CD14-positive monocyte (primary cell): ENCODE measurements around the gene MATN4. TPM values are rescaled to one million over a fixed set of nuclear protein-coding genes. Genes with fewer than 3 reads are reported as not detected.
A peak's percentile ranks its signal among the peaks of the same experiment; 100 is the strongest.

ENCODE experiments used
- DNase-seq, 3 donors: peaks; one replicate each; pipeline ENCODE4 v3.0.0-alpha.2; 2011 to 2022
- H2AFZ ChIP-seq: 2 replicates; pipeline ENCODE4 v1.6.0; 2012; ENCODE audit warnings: mild to moderate bottlenecking, low read depth, low read length, inconsistent platforms; ENCODE audit not compliant: insufficient read depth, poor library complexity, severe bottlenecking
- H3K27ac ChIP-seq, 2 donors: 1 replicate in 1 of 2; 2 replicates in 1 of 2; pipeline ENCODE4 v1.5.1; 2012 to 2013; ENCODE audit warnings: low read length in 2 of 2, control low read depth in 1 of 2, inconsistent platforms in 1 of 2, low read depth in 1 of 2, mild to moderate bottlenecking in 1 of 2
- H3K27me3 ChIP-seq, 2 donors: one replicate each; pipeline versions ENCODE4 v1.6.0 to v1.6.1; 2011 to 2013; ENCODE audit warnings: low read length in 2 of 2; ENCODE audit not compliant: control insufficient read depth in 2 of 2, insufficient read depth in 2 of 2
- H3K36me3 ChIP-seq, 2 donors: replicated peaks in 1 of 2; 1 replicate in 1 of 2; 2 replicates in 1 of 2; pipeline versions ENCODE4 v1.5.1 to v1.6.1; 2012 to 2013; ENCODE audit warnings: low read length in 2 of 2, control low read depth in 1 of 2, inconsistent platforms in 1 of 2, mild to moderate bottlenecking in 1 of 2; ENCODE audit not compliant: insufficient read depth in 2 of 2, control insufficient read depth in 1 of 2
- H3K4me1 ChIP-seq, 2 donors: 1 replicate in 1 of 2; 2 replicates in 1 of 2; pipeline versions ENCODE4 v1.5.1 to v1.6.1; 2012 to 2013; ENCODE audit warnings: low read length in 2 of 2, control low read depth in 1 of 2, inconsistent platforms in 1 of 2, mild to moderate bottlenecking in 1 of 2, moderate library complexity in 1 of 2; ENCODE audit not compliant: insufficient read depth in 2 of 2, control insufficient read depth in 1 of 2
- H3K4me2 ChIP-seq: replicated peaks from 2 replicates; pipeline ENCODE3; 2012; ENCODE audit warnings: low read length, moderate library complexity, mild to moderate bottlenecking; ENCODE audit not compliant: poor library complexity, severe bottlenecking; ENCODE audit errors: extremely low read depth
- H3K4me3 ChIP-seq, 3 experiments: fragments of 200-600 bp in 1 of 3; sonication (generic) in 1 of 3; replicated peaks in 1 of 3; 1 replicate in 2 of 3; 2 replicates in 1 of 3; pipeline ENCODE4 v1.5.1; 2011 to 2013; ENCODE audit warnings: low read length in 3 of 3, mild to moderate bottlenecking in 3 of 3, control low read depth in 2 of 3, low read depth in 2 of 3, inconsistent platforms in 1 of 3, moderate library complexity in 1 of 3
- H3K79me2 ChIP-seq: 2 replicates; pipeline ENCODE4 v1.6.0; 2012; ENCODE audit warnings: mild to moderate bottlenecking, control low read depth, inconsistent platforms, low read length, moderate library complexity; ENCODE audit not compliant: insufficient read depth
- H3K9ac ChIP-seq: 2 replicates; pipeline ENCODE4 v1.6.0; 2017; ENCODE audit warnings: low read length, mild to moderate bottlenecking; ENCODE audit not compliant: insufficient read depth, poor library complexity, severe bottlenecking
- H3K9me3 ChIP-seq, 2 donors: replicated peaks in 1 of 2; 1 replicate in 1 of 2; 2 replicates in 1 of 2; pipeline versions ENCODE4 v1.5.1 to v1.6.1; 2012 to 2013; ENCODE audit warnings: low read length in 2 of 2, control low read depth in 1 of 2; ENCODE audit not compliant: control insufficient read depth in 1 of 2, insufficient read depth in 1 of 2
- H4K20me1 ChIP-seq: 2 replicates; pipeline ENCODE4 v1.6.0; 2012; ENCODE audit warnings: mild to moderate bottlenecking, low read length, control low read depth, moderate library complexity; ENCODE audit not compliant: insufficient read depth
- H3K27ac Mint-ChIP-seq, 7 donors: one replicate each; pipeline ENCODE4 v1.8.0; 2020; ENCODE audit warnings: mild to moderate bottlenecking in 7 of 7, mixed read lengths in 7 of 7, moderate library complexity in 6 of 7, inconsistent platforms in 2 of 7
- H3K27me3 Mint-ChIP-seq, 3 donors: one replicate each; pipeline ENCODE4 v1.8.0; 2021 to 2022; ENCODE audit warnings: low read depth in 3 of 3, mild to moderate bottlenecking in 3 of 3, mixed read lengths in 3 of 3, moderate library complexity in 3 of 3, inconsistent platforms in 1 of 3
- H3K36me3 Mint-ChIP-seq, 2 donors: one replicate each; pipeline ENCODE4 v1.8.0; 2020; ENCODE audit warnings: mixed read lengths in 2 of 2, inconsistent platforms in 1 of 2, mild to moderate bottlenecking in 1 of 2
- H3K4me1 Mint-ChIP-seq: one replicate; pipeline ENCODE4 v1.8.0; 2020; ENCODE audit warnings: mild to moderate bottlenecking, mixed read lengths
- H3K4me3 Mint-ChIP-seq, 2 donors: one replicate each; pipeline ENCODE4 v1.8.0; 2020; ENCODE audit warnings: mild to moderate bottlenecking in 2 of 2, mixed read lengths in 2 of 2, moderate library complexity in 1 of 2
- H3K9me3 Mint-ChIP-seq, 7 donors: one replicate each; pipeline ENCODE4 v1.8.0; 2020 to 2022; ENCODE audit warnings: mixed read lengths in 7 of 7, mild to moderate bottlenecking in 6 of 7, moderate library complexity in 6 of 7, inconsistent platforms in 2 of 7
- CTCF ChIP-seq: fragments of 200-600 bp; IDR thresholded peaks from one replicate; pipeline ENCODE4 v1.8.0; 2022; ENCODE audit warnings: antibody characterized with exemption, mild to moderate bottlenecking
- WGBS: methylation state at CpG from one replicate; pipeline ENCODE4 v1.1.5; 2013; ENCODE audit warnings: missing lambda C conversion rate; ENCODE audit not compliant: insufficient coverage; 5-methylcytosine and 5-hydroxymethylcytosine counted together
- intact Hi-C, 2 donors: fragments of 100-400 bp; cut with micrococcal nuclease; formaldehyde crosslinking; loops; one replicate each; pipeline versions ENCODE4 v1.15.0 to v1.15.1; 2023
- polyA plus RNA-seq, 3 donors: library from polyadenylated mRNA; depleted of rRNA in 1 of 3; unstranded in 2 of 3; stranded (reverse) in 1 of 3; fragments of 300-500 nt in 2 of 3; fragments of >200 nt in 1 of 3; fragmentation: Illumina TruSeq in 2 of 3; gene quantifications; 1 replicate in 2 of 3; 2 replicates in 1 of 3; pipeline ENCODE4 v1.2.3, GENCODE V29; 2012 to 2021

The MATN4 gene
- polyA plus RNA-seq, 3 donors = not detected

DNA sequence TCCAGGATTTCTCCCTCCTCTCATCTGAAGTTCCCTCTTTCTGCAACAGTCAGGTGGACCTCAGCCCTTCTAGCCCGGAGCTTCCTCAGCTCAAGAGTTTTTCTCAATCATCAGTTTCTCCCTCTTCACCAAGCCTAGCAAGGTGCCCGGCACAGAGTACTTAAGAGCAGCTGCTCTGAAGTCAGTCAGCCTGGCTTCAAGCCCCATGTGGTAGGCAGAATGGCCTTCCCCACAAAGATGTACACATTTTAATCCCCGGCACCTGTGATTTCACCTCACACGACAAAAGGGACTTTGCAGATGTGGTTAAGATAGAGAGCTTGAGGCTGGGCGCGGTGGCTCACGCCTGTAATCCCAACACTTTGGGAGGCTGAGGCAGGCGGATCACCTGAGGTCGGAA, 16.6 kb downstream of the MATN4 start:
- no peak overlapping the region for H3K27ac Mint-ChIP-seq
- no peaks in the 10 kb centered on the region for H4K20me1 ChIP-seq
- no peaks in the 10 kb centered on the region for H3K9me3 ChIP-seq
- no peak overlapping the region for H2AFZ ChIP-seq
- H3K27ac ChIP-seq = no peak overlapping the region
- intact Hi-C loops = loop anchor here (2.0 to 5.0 kb wide), 2 partner anchors 153 to 154 kb away; no protein-coding TSS in a partner anchor
- peaks cover 12 to 17% of the 10 kb centered on the region in 2 donors for H3K4me1 ChIP-seq
- no peaks in the 10 kb centered on the region for H3K36me3 ChIP-seq
- H3K4me1 Mint-ChIP-seq = peaks cover 17% of the 10 kb centered on the region
- H3K4me3 Mint-ChIP-seq = peak overlapping the region in 1 of 2 donors; percentile 22
- H3K27me3 ChIP-seq = peaks cover 13 to 28% of the 10 kb centered on the region in 2 donors
- H3K79me2 ChIP-seq = no peaks in the 10 kb centered on the region
- no peak for TF ChIP-seq CTCF
- H3K4me3 ChIP-seq = no peak overlapping the region
- no peak overlapping the region for H3K9ac ChIP-seq
- WGBS = 55% methylated on average over 2 of the region's 9 CpGs
- peaks cover 0 to 5% (median 3%) of the 10 kb centered on the region in 7 donors for H3K9me3 Mint-ChIP-seq
- H3K27me3 Mint-ChIP-seq = peaks cover 24 to 34% (median 31%) of the 10 kb centered on the region in 3 donors
- H3K4me2 ChIP-seq = no peak overlapping the region
- DNase-seq = no peak
- no peaks in the 10 kb centered on the region for H3K36me3 Mint-ChIP-seq

DNA sequence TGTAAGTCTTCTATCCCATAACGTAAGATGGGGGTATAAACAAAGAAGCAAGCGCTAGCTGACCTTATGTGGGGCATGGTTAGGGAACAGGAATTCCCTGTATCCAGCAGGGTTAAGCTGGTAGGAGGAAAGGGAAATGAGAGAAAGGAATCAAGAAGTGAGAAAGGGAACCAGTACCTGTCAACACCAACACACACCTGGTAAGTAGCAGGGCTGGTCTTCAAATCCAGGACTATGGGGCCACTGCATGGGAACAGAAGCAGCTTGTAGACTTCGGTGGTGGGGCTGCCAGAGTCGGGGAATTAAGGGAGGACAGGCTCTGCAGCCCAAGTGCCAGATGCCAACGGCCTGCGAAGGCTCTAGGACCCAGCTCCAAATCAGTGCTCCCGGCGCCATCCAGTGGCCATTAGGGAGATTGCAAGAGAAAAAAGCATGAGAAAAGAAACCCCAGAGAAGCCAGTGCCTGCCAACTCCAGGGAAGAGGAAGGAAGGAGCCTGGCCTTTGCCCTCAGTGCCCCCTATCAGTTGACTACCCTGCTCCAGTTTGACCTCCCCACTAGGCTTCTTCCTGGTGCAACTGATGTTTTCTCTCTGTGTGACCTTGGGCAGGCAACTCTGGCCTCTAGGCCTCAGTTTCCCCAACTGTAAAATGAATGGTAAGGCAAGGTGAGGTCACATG, 17.3 kb downstream of the MATN4 start:
- Mint-ChIP-seq H3K36me3 (no peaks in the 10 kb centered on the region), H3K27me3 (peaks cover 25 to 35% (median 31%) of the 10 kb centered on the region in 3 donors), H3K4me3 (no peak overlapping the region), H3K4me1 (peaks cover 17% of the 10 kb centered on the region), H3K27ac (no peak overlapping the region), H3K9me3 (peaks cover 0 to 5% (median 3%) of the 10 kb centered on the region in 7 donors)
- no peak overlapping the region for H3K9ac ChIP-seq
- H3K79me2 ChIP-seq = no peaks in the 10 kb centered on the region
- peaks cover 13 to 28% of the 10 kb centered on the region in 2 donors for H3K27me3 ChIP-seq
- no peak overlapping the region for H3K4me3 ChIP-seq
- 3% methylated on average over 4 of the region's 8 CpGs for WGBS
- H3K4me1 ChIP-seq = peaks cover 12 to 17% of the 10 kb centered on the region in 2 donors
- intact Hi-C loops = loop anchor here (2.0 to 5.0 kb wide), 2 partner anchors 152 to 154 kb away; no protein-coding TSS in a partner anchor
- no peak overlapping the region for H3K4me2 ChIP-seq
- no peak overlapping the region for H3K27ac ChIP-seq
- peak; percentile 58 to 64 (median 63) for DNase-seq
- H3K9me3 ChIP-seq = no peaks in the 10 kb centered on the region
- no peaks in the 10 kb centered on the region for H4K20me1 ChIP-seq
- H3K36me3 ChIP-seq = no peaks in the 10 kb centered on the region
- no peak overlapping the region for H2AFZ ChIP-seq
- TF ChIP-seq CTCF = peak; percentile 93
